Peyer's patch (tissue), 4 donors: ENCODE results near the gene ALDH2. TPM values are rescaled to one million over a fixed set of nuclear protein-coding genes. Genes with fewer than 3 reads are reported as not detected.
A peak's percentile ranks its signal among the peaks of the same experiment; 100 is the strongest.

Source experiments
- DNase-seq, 3 donors: peaks; one replicate each; pipeline ENCODE4 v3.0.0-alpha.2; 2017 to 2019
- H3K27ac ChIP-seq, 4 donors: fragments of 200-600 bp; sonication (generic); one replicate each; pipeline ENCODE4 v1.5.1; 2016 to 2019
- H3K27me3 ChIP-seq, 2 donors: fragments of 200-600 bp; sonication (generic); one replicate each; pipeline ENCODE4 v1.5.1; 2019
- H3K36me3 ChIP-seq, 3 donors: fragments of 200-600 bp; sonication (generic); one replicate each; pipeline ENCODE4 v1.5.1; 2016 to 2019
- H3K4me1 ChIP-seq, 4 donors: fragments of 200-600 bp; sonication (generic); one replicate each; pipeline ENCODE4 v1.5.1; 2016 to 2019
- H3K4me3 ChIP-seq, 4 donors: fragments of 200-600 bp; sonication (generic); 1 replicate in 3 of 4; 2 replicates in 1 of 4; pipeline ENCODE4 v1.5.1; 2016 to 2019; ENCODE audit warnings: mild to moderate bottlenecking in 1 of 4
- H3K9me3 ChIP-seq, 4 donors: fragments of 200-600 bp; sonication (generic); one replicate each; pipeline ENCODE4 v1.5.1; 2016 to 2019; ENCODE audit warnings: mild to moderate bottlenecking in 1 of 4
- POLR2A ChIP-seq, 2 donors: fragments of 450-650 bp; IDR thresholded peaks; one replicate each; pipeline ENCODE4 v1.5.1; 2017; ENCODE audit warnings: antibody characterized with exemption in 2 of 2, mild to moderate bottlenecking in 2 of 2, moderate library complexity in 2 of 2
- total RNA-seq, 4 donors: library from RNA; depleted of rRNA; stranded (reverse); fragments of >200 nt; gene quantifications; one replicate each; pipeline ENCODE4 v1.1.0, GENCODE V29; 2016
- TF ChIP-seq, protein P1 (sequence below), 6 experiments: fragments of 450-650 bp in 4 of 6; fragments of 200-600 bp in 2 of 6; sonication (generic) in 1 of 6; IDR thresholded peaks; one replicate each; pipeline ENCODE4 v1.5.1; 2017 to 2019; ENCODE audit warnings: antibody characterized with exemption in 6 of 6, mild to moderate bottlenecking in 3 of 6, moderate library complexity in 1 of 6

Gene ALDH2
- total RNA-seq, 4 donors from 2014 or later: 118 to 215 (median 177) TPM

DNA sequence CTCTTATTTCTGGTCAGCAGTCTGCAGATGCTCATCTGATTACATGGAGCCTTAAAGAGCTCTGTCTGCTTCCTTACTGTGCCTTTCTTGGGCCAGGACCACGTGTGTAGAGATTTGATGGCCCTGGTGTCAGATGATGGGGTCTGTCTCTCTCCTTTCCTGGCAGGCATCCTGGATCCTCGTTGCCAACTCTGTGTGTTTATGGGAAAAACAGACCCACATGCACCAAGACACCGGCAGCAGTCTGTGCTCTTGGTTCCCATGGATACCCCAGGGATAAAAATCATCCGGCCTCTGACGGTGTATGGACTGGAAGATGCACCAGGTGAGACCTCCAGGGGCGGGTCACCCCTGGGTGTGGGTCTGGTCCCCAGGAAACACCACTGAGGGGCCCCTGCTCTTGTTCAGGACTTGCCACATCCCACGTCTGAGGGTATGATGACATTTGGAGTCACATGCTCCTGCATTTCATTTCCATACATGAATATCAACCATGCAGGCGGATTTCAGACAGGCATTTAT, 18.5 kb upstream of the ALDH2 start:
- H3K27me3 ChIP-seq: no peaks in the 10 kb centered on the region
- H3K9me3 ChIP-seq: no peaks in the 10 kb centered on the region
- H3K4me3 ChIP-seq: no peak overlapping the region
- no peak overlapping the region for H3K27ac ChIP-seq
- peaks cover 0 to 5% (median 0%) of the 10 kb centered on the region in 4 donors for H3K4me1 ChIP-seq
- DNase-seq: no peak
- peaks cover 0 to 61% (median 0%) of the 10 kb centered on the region in 3 donors for H3K36me3 ChIP-seq
- TF ChIP-seq, protein P1, sequence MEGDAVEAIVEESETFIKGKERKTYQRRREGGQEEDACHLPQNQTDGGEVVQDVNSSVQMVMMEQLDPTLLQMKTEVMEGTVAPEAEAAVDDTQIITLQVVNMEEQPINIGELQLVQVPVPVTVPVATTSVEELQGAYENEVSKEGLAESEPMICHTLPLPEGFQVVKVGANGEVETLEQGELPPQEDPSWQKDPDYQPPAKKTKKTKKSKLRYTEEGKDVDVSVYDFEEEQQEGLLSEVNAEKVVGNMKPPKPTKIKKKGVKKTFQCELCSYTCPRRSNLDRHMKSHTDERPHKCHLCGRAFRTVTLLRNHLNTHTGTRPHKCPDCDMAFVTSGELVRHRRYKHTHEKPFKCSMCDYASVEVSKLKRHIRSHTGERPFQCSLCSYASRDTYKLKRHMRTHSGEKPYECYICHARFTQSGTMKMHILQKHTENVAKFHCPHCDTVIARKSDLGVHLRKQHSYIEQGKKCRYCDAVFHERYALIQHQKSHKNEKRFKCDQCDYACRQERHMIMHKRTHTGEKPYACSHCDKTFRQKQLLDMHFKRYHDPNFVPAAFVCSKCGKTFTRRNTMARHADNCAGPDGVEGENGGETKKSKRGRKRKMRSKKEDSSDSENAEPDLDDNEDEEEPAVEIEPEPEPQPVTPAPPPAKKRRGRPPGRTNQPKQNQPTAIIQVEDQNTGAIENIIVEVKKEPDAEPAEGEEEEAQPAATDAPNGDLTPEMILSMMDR (IDR thresholded peaks at IDR 0.05): no peak
- TF ChIP-seq POLR2A (IDR thresholded peaks at IDR 0.05): no peak

DNA sequence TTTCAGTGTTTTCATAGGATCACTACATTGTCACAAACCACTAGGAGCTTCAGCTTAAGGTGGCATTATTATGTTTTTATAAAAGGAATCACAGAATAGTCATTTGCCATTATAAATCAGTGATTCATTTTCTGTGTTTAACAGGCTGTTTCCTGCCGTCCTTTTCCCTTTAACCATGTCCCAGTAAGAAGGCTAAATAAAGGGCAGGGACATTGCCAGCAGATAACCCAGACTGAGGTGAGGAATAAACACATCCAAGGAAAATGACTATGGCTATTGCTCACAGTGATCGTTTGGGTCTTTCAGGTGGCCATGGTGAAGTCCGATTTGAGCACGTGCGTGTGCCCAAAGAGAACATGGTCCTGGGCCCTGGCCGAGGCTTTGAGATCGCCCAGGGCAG, 17.9 kb upstream of the ALDH2 start:
- Histone ChIP-seq H3K27ac (no peak overlapping the region), H3K4me1 (peaks cover 0 to 5% (median 0%) of the 10 kb centered on the region in 4 donors), H3K9me3 (no peaks in the 10 kb centered on the region), H3K4me3 (no peak overlapping the region), H3K27me3 (no peaks in the 10 kb centered on the region), H3K36me3 (peaks cover 0 to 67% (median 0%) of the 10 kb centered on the region in 3 donors)
- TF ChIP-seq POLR2A (IDR thresholded peaks at IDR 0.05): no peak
- TF ChIP-seq, protein P1 (IDR thresholded peaks at IDR 0.05): no peak
- DNase-seq: no peak

DNA sequence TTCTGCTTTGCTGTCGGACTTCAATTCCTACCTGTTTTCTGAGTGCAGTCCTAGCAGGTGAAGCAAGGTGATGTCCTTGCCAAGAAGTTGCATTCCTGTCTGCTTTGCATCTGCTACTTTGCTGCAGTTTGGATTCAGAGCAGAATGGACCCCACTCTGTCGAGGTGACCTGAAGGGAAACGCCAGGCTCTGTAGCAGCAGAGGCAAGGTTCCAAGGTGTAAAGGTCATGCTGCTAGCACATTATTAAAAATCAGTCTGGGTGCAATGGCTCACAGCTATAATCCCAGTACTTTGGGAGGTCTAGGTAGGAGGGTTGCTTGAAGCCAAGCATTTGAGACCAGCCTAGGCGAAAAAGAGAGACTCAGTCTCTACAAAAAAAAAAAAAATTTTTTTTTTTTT, 17.3 kb upstream of the ALDH2 start:
- no peaks in the 10 kb centered on the region for H3K9me3 ChIP-seq
- TF ChIP-seq POLR2A (IDR thresholded peaks at IDR 0.05): no peak
- TF ChIP-seq, protein P1 (IDR thresholded peaks at IDR 0.05): no peak
- H3K4me3 ChIP-seq: no peak overlapping the region
- DNase-seq: no peak
- H3K27me3 ChIP-seq: no peaks in the 10 kb centered on the region
- H3K4me1 ChIP-seq: peaks cover 0 to 5% (median 0%) of the 10 kb centered on the region in 4 donors
- peaks cover 0 to 68% (median 0%) of the 10 kb centered on the region in 3 donors for H3K36me3 ChIP-seq
- no peak overlapping the region for H3K27ac ChIP-seq

- Histone ChIP-seq H3K4me1 (peaks cover 0 to 14% (median 11%) of the 10 kb centered on the region in 4 donors), H3K27ac (no peak overlapping the region), H3K36me3 (peaks cover 0 to 62% (median 0%) of the 10 kb centered on the region in 3 donors), H3K4me3 (no peak overlapping the region), H3K9me3 (no peaks in the 10 kb centered on the region), H3K27me3 (no peaks in the 10 kb centered on the region)
- TF ChIP-seq POLR2A (IDR thresholded peaks at IDR 0.05): no peak
- TF ChIP-seq, protein P1 (IDR thresholded peaks at IDR 0.05): peak; percentile 37 to 91 (median 76)
- DNase-seq: peak in 2 of 3 donors; percentile 78 to 82
Observed at GRCh38 chr12:111753144-111753881, 13.4 kb upstream of the ALDH2 start.

DNA sequence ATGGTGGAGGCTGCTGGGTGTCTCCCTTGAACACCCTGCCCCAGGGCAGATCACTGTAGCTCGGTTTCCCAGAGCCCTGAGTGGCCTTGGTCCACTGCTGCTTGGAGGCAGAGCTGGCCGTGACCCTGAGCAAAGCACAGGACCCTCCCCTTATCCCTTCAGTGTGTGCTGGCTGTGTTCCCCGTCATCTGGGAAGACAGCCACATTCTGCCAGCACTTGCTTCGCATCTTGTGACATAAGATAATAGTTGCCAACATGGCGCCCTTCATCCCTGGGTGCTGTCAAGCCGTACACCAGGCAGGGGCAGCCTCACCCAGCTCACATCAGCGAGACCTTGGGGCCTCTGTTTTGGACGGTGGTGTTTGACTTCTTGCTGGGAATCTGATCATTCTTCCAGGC, 12.1 kb upstream of the ALDH2 start:
- H3K4me3 ChIP-seq: no peak overlapping the region
- peaks cover 0 to 12% (median 10%) of the 10 kb centered on the region in 4 donors for H3K4me1 ChIP-seq
- no peak for TF ChIP-seq POLR2A (IDR thresholded peaks at IDR 0.05)
- TF ChIP-seq, protein P1 (IDR thresholded peaks at IDR 0.05): no peak
- H3K36me3 ChIP-seq: peaks cover 0 to 50% (median 0%) of the 10 kb centered on the region in 3 donors
- DNase-seq: no peak
- H3K27ac ChIP-seq: no peak overlapping the region
- H3K9me3 ChIP-seq: no peaks in the 10 kb centered on the region
- H3K27me3 ChIP-seq: no peaks in the 10 kb centered on the region
